HG02623 (cell line): ENCODE measurements around the gene NFE2L2.
"Not testable (repeated sequence)": the region's sequence is repeated elsewhere in the genome, so short reads cannot be mapped to it uniquely, and the experiment has no call there.

ENCODE experiments used
- ATAC-seq: cut with Tn5 transposase; IDR thresholded peaks from one replicate; pipeline ENCODE4 v1.9.1; 2021; ENCODE audit warnings: moderate library complexity; ENCODE audit not compliant: unreplicated experiment

The NFE2L2 gene

DNA sequence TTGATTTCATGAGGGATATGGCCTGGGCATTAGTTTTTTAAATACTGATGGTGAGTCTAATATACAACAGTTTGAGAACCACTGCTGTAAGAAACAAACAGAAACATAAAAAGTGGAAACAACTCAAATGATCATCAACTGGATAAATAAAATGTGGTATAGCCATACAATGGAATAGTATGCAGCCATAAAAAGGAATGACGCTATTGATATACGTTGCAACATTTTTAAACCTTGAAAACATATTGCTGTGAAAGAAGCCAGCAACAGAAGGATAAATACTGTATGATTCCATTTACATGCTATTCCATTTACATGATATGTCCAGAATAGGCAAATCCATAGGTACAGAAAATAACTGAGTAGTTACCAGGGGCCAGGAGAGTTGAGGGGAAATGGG is 6.5 kb downstream of the NFE2L2 start:
- no peak for ATAC-seq

DNA sequence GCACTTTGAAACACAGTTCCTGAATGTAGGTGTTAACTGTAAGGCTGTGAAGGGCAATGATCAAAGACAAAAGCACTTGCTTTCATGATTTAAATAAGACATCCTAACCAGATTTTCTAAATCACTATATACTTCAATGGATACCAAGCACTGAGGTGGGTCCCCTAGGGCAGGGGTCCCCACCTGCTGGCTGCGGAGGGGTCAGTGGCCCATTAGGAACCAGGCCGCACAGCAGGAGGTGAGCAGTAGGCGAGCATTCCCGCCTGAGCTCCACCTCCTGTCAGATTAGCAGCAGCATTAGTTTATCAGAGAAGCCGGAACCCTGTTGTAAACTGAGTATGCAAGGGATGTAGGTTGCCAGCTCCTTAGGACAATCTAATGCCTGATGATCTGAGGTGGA is 7.1 kb downstream of the NFE2L2 start:
- ATAC-seq: no peak

DNA sequence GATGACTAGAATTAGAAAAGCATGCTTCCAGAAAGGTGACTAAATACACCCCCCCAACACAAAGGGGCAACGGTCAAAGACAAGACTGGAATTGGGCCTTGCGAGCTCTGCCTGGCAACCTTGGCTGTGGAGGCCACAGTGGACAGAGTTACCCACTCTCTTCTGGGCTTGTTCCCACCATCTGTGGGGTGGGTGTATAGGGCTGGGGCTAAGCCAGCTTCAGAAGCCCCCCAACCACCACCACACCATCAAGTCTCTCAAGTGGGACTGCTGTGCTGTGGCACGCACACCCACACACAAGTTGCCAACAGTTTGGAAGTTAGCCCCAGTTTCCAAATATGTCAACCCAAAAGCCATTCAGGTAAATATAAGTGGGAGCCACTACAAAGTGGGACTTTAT is 7.8 kb downstream of the NFE2L2 start:
- ATAC-seq: no peak

DNA sequence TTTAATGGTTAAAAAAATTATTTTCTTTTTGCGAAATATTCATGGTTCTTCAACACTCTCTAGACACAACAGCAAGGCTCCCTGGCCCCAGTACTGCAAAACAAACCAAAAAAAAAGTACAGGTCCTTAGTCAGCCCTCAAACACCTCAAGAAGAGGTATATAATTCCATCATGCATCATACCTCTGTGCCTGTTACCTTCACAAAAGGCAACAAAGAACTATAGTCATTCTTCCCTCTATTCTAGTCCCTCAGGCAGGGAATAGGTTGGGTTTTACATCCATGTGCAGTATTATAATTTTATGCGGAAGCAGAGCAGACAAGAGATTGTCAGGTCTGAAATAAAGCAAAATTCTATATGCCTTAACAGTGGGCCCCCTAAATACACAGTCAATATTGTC is 8.5 kb downstream of the NFE2L2 start:
- no peak for ATAC-seq

DNA sequence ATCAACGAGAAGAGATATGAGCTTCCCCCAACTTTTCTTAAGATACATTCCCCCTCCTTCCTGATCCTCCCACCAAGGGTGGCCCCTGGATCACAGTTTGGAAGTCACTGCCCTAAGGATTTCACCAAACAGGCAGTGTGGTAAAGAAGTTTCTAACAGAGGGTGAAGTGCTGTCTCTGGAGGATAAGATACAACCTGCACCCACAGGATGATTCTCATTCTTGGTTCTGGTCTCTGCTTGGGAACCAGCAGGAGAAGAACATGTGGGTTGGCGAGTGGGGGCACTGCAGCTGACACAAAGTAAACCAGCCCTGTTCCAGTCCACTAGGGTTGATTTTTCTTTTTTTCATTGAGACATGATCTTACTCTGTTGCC is 9.3 kb downstream of the NFE2L2 start:
- no peak for ATAC-seq

DNA sequence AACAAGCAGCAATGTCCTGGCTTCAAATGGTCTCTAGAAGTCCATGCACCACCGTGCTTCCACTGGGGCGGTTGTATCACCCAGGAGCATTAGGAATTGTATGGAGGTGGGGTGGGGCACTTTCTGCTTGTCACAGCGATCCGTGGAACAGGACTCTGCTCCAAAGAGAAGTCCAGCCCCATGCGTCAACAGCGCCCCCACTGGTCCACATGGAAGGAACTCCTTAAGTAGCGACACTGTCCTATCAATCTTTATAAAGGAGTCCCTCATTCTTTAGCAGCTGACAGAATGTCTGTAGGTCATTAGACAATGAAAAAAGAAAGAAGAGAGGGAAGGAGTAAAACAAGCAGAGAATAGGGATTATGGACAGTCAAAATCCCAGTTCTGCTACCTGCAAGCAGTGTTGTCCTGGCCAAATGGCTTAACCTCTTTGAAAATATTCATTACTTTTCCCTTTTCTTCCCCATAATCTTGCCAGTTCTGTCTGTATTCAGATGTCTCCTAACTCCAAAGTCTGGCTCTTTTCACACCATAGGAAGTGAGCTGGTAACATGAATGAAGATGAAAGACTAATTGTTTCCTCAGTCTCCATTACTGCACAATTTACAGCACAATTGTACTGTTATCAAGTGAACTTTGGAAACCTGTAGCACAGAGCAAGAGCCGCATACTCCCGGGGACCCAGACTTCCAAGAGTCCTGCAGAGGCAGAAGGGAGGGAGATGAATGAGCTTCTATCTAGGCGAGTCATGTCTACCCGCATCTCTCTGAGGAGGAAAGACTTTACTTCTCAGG is 9.9 kb downstream of the NFE2L2 start:
- ATAC-seq: no peak

DNA sequence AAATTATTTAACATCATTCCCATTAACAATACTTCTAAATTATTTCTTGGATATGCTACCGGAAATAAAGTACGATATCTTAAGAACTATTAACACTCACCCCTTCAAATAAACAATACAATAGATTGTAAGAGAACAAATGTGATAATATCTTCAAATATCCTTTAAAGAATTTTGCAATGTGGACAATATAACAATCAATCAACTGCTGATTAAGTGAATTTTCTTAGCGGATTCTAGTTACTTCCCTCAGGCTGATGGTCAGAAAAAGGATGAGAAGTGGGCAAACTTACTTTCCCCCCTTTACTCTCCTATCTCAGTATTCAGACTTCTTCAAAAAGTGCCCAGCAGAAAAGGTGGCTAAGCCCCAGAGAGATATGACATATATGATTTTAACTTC is 10.8 kb downstream of the NFE2L2 start:
- no peak for ATAC-seq

DNA sequence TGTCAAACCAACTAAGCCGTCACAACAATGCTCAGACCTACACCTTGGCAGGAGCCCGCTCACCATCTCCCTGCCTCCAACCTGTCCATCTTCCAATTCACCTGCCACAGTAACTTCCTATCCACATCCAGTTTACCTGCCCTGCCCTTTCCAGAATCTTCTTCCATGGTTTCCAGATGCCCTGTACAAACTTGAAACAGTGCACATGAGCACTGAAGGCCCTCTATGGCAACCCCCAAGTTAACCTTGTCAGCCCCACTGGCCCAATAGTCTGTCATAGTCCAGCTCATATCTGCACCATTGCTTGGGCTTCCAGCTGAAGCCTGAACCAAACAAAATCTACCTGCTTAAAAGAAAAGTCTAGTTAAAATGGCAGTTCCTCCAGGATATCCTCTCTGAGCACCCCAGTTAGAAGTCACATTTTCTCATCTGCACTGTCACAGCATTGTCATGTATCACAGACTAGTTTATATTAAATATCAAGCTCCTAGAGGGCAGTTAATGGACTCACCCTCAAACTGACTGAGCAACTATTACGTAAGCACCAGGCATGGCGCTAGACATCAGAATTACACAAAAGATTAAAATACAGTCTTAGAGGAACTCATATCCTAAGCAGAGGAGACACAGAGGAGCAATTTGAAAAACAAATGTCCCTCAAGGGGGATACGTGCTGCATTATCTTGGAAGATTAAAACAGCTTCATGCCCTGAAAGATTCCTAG is 11.6 kb downstream of the NFE2L2 start:
- no peak for ATAC-seq

DNA sequence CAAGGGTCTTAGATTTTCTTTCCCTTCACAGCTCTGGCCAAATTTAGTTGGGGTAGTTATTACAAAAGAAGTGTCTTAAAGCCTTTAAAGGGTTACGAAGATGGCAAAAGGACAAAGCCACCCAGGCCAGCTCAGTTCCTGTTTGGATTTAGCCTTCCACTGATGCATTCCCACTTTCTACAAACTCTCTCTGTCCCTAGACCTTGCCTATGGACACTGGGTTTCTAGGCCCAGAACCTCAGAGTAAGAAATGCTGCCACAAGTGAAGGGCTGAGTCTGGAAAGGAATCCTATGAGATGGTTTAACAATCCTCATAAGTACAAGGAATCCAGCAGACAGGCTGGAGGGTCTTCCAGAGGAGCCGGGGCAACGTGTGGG is 13.4 kb downstream of the NFE2L2 start:
- ATAC-seq: no peak

DNA sequence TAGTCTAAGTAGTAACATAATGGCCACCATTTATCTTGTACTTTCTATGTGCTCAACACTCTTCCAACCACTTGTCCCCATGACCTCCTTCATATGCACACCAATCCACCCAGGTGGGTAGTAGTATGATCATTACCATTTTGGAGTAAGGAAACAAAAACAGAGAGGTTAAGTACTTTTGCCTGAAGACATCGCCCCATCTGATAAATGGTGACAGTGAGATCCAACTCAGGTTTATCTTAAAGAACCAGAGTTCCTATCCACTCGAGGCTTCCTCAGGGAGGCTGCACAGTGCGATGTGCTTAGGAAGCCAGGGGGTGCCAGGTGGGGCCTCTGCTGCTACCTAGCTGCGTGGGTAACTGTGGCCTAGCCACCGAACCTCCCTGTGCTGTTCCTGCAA is 14.1 kb downstream of the NFE2L2 start:
- ATAC-seq: no peak

DNA sequence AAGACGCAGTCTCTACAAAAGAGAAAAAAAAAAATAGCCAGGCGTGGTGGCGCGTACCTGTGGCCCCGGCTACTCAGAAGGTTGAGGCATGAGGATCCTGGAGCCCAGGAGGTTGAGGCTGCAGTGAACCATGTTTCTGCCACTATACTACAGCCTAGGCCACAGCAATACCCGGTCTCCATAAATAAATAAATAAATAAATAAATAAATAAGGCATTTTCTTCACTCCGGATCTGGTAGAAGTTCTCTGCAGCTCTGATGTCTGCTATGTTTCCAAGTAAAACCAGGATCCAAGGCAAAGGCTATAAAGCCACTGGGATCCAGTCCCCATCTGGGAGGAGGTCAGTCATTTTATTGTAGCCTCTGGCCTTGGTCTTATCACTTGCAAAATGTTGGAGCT is 15.5 kb downstream of the NFE2L2 start:
- ATAC-seq: no peak

DNA sequence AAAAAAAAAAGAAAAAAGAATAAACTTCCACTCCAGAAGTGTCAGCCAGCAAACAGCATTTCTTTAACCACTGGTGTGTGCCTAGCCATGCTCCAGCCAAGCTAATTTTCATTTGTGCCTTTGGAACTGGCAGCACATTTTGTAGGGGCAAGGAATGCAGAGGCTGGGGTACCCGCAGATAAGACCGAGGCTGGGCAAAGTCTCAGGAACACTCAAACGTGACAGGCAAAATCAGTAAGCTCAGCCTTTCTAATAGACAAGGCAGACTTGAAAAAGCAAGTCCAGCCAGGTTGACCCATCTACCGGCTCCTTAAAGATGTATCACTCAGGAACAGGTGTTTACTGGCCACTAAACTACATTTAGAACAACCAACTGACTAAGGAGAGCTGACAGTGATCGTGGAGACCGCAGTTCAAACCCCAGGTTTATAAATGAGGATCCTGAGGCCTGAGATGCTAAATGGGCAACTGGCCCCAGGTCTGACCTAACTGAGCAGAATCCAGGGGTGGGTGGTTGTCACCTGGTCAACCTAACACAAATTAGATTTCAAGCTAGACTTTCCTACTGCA is 16.7 kb downstream of the NFE2L2 start:
- no peak for ATAC-seq

DNA sequence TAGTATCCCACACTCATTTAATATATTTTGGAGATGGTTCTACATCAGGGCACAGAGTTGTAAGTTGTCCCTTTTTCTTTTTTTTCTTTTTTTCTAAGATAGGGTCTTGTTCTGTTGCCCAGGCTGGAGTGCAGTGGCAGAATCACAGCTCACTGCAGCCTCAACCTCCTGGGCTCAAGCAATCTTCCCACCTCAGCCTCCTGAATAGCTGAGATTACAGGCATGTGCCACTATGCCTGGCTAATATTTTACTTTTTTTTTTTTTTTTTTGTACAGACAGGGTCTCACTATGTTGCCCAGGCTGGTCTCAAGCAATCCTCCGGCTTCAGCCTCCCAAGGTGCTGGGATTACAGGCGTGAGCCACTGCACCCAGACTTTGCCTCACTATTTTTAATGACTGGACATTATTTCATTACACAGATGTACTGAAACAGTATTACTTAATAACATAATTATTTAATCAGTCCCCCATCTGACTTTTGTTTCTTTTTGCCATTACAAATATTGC is 17.9 kb downstream of the NFE2L2 start:
- not testable (repeated sequence) for ATAC-seq

DNA sequence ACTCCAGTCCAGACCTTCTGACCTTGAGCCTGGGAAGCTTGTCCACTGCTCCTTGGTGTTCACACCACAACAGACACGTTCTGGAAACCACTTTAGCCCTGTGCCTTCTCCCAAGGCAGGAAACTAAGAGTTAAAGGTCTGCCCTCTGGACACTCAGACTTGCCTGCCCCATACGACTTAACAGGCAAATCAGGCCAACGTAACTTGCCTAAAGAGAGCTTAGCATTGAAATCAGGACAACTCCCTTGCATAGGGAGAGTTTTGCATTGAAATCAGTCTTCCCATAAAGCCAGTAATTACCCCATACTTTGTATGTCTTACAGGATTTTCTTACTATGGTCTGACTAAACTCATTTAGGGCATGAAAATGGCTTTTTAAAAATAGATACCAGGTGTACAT is 18.5 kb downstream of the NFE2L2 start:
- no peak for ATAC-seq

DNA sequence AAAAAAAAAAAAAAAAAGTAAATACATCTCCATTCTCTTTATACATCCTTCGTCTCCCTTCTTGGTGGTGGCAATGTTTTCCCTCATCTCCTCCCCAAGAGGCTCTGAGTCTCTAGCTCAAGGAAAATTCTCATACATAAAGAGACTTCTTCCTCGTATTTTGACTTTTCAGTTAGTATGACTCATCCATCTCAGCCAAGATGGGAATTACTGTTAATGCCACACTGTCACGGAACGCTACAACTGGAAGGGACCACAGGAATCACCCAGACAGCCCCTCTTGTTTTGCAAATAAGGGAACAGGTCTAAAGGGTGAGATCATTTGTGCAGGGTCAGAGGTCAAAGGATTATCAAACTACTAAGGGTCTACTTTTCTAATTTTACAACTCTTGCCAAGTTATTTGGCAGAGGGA is 19.5 kb downstream of the NFE2L2 start:
- ATAC-seq: no peak

DNA sequence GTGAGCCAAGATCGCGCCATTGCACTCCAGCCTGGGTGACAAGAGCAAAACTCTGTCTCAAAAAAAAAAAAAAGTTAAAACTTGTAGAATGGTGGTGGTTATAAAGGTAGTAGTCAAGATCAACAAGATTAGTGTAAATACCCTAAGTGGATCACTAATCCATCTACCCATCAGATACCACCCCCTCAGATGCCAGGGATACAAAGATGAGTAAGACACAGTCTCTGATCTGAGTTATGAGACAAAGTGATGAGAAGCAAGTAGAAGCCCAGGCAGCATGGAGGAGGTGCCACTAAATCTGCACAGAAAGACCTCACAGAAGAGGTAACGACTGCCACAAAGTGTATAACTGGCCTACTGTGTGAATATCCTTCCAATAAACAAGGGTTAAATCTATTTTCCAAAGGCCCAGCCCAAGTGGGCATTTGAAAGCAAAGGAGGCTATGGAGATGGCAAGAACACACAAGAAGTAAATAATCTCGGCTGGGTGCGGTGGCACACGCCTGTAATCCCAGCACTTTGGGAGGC is 20.2 kb downstream of the NFE2L2 start:
- no peak for ATAC-seq

DNA sequence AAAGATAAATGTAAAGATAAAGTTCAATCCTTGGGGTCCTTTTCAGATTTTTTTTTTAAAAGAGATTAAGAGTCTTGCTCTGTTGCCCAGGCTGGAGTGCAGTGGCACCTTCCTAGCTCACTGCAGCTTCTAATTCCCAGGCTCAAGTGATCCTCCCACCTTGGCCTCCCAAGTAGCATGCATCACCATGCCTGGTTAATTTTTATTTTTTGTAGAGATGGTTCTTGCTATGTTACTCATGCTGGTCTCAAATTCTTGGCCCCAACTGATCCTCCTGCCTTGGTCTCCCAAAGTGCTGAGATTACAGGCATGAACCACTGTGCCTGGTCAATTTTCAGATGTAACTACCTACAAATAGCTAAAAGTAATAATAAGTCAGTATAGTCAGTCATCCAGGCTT is 21.1 kb downstream of the NFE2L2 start:
- no peak for ATAC-seq

DNA sequence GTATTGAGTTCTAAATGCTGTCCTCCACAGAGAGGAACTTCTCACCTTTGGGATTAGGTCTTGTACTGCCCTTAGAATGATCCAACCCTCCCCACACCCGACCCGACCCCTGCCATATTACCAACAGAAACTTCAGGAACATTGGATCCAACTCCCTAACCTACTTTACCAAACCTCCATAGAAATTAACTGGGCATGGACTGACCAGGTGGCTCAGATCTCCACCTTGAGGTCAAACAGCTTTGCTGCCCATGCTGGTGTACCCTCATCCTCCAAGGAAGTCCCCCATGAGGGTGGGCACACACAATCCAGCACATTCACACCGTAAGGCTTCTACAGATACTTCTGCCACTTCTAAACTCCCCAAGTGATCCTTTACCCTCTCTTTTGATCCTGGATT is 21.5 kb downstream of the NFE2L2 start:
- ATAC-seq: no peak

DNA sequence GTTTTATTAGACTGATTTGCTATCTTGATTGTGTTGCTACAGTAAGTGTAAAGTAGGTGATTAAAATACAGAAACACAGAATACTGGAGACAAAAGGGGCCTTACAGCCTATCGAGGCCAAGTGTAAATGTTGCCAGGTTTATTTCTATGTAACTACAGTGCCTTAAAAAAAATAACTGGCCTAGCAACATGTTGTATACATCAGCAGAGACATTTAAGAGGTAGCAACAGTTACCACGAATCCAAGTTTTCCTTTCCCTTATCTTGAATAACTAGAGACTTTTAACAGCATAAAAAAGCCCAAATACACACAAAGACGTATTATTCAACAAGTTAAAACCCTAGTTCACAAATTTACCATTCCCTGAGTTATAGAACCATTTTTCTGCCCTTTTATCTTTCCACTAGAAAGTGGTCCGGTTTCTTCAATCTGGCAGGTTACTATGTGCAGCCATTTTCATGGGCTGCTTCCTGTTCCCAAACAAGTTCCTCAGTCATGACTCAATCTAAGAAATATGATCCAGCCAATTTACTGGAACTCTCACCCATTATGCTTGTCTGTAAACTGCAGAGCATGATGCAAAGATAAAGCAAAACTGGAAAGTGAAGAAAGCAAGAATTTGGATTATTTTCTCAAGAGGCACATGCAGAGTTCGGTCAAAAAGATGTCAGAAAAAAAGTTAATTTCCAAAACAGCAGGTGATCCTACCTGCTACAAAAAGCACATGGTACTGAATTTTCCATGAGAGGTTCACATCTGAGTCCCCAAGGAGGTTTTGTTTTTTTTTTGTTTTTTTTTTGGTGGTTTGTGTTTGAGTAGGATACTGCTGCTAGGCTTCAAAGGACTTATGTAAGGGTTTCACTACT is 22.2 kb downstream of the NFE2L2 start:
- ATAC-seq: no peak

DNA sequence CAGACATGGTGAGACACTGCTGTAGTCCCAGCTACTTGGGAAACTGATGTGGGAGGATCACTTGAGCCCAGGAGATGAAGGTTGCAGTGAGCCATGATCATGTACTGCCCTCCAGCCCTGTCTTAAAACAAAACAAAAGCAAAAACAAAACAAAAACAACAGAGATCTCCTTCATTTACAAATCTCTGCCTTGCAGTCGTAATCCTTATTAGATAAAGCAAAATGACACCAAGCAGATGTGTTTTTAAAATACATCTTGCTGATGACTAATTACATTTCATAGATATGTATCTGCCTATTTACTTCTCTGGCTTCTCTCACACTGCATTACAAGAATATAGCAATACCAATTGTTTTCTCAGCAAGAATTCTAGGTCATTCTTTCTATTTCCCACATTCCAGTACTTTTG is 22.8 kb downstream of the NFE2L2 start:
- ATAC-seq: no peak
